HCT116 (cell line): ENCODE data around the gene GRM5.

Source experiments
- CTCF ChIP-seq, 3 experiments: fragments of 200-600 bp in 1 of 3; sonication (generic) in 1 of 3; IDR thresholded peaks in 2 of 3; conservative IDR thresholded peaks in 1 of 3; 2 replicates each; pipeline ENCODE4 v1.5.1; 2012 to 2017; ENCODE audit warnings: low read depth in 2 of 3, low read length in 2 of 3, antibody characterized with exemption in 1 of 3, borderline replicate concordance in 1 of 3, control low read depth in 1 of 3, mild to moderate bottlenecking in 1 of 3, mixed read lengths in 1 of 3, mixed run types in 1 of 3, moderate library complexity in 1 of 3; ENCODE audit not compliant: insufficient read depth in 1 of 3
- EZH2phosphoT487 ChIP-seq: fragments of 200-600 bp; IDR thresholded peaks from 2 replicates; pipeline ENCODE4 v1.6.1; 2018; ENCODE audit warnings: antibody characterized with exemption, borderline replicate concordance
- MAX ChIP-seq: IDR thresholded peaks from 2 replicates; pipeline ENCODE4 v1.6.1; 2012
- POLR2A ChIP-seq: IDR thresholded peaks from 2 replicates; pipeline ENCODE4 v1.7.0; 2011; ENCODE audit warnings: borderline replicate concordance; ENCODE audit not compliant: insufficient read depth, insufficient read length; ENCODE audit errors: extremely low read depth
- POLR2AphosphoS5 ChIP-seq: IDR thresholded peaks from 2 replicates; pipeline ENCODE4 v1.6.1; 2011; ENCODE audit warnings: mild to moderate bottlenecking, low read depth, low read length, moderate library complexity
- RAD21 ChIP-seq: IDR thresholded peaks from 2 replicates; pipeline ENCODE4 v1.6.1; 2012; ENCODE audit warnings: low read depth, mild to moderate bottlenecking
- REST ChIP-seq: IDR thresholded peaks from 2 replicates; pipeline ENCODE4 v1.6.1; 2012; ENCODE audit warnings: low read depth
- ZFX ChIP-seq: fragments of 450-650 bp; IDR thresholded peaks from 2 replicates; pipeline ENCODE4 v1.6.1; 2017

GRCh38 chr11:88849368-88849767, 216.4 kb downstream of the GRM5 start:
- no peak for TF ChIP-seq CTCF (IDR thresholded peaks at IDR 0.05 in 2 of 3, conservative IDR thresholded peaks at IDR 0.05 in 1 of 3; ENCODE audit: borderline replicate concordance in 1 of 3, insufficient read depth in 1 of 3, low read depth in 2 of 3, low read length in 2 of 3)
- TF ChIP-seq POLR2A, result no peak
- TF ChIP-seq POLR2AphosphoS5, result no peak
- TF ChIP-seq REST, result no peak
- no peak for TF ChIP-seq RAD21
- TF ChIP-seq EZH2phosphoT487, result no peak
- no peak for TF ChIP-seq ZFX
- TF ChIP-seq MAX, result no peak
